Smooth muscle cell (in vitro differentiated cells): ENCODE results near the gene PHF3. TPM values are rescaled to one million over a fixed set of nuclear protein-coding genes. Genes with fewer than 3 reads are reported as not detected.
"Not testable (repeated sequence)": the region's sequence is repeated elsewhere in the genome, so short reads cannot be mapped to it uniquely, and the experiment has no call there.

ENCODE experiments used
- DNase-seq: peaks from one replicate; lab custom pipeline; 2025; ENCODE audit not compliant: unreplicated experiment; lab: John Stamatoyannopoulos, UW
- H2AFZ ChIP-seq: fragments of 200-600 bp; sonication (generic); 2 replicates; pipeline ENCODE4 v1.6.0; 2016; ENCODE audit warnings: antibody characterized with exemption, low read depth, mild to moderate bottlenecking
- H3F3A ChIP-seq: fragments of 200-600 bp; sonication (generic); 2 replicates; pipeline ENCODE4 v1.6.0; 2017; ENCODE audit warnings: antibody characterized with exemption, low read depth
- H3K27ac ChIP-seq: fragments of 200-600 bp; sonication (generic); 2 replicates; pipeline ENCODE4 v1.5.1; 2016; ENCODE audit warnings: low read depth, mild to moderate bottlenecking
- H3K27me3 ChIP-seq: fragments of 200-600 bp; sonication (generic); 2 replicates; pipeline ENCODE4 v1.6.1; 2016; ENCODE audit warnings: low read depth, mild to moderate bottlenecking
- H3K36me3 ChIP-seq: fragments of 200-600 bp; sonication (generic); 2 replicates; pipeline ENCODE4 v1.5.1; 2016; ENCODE audit warnings: low read depth
- H3K4me1 ChIP-seq: fragments of 200-600 bp; sonication (generic); 2 replicates; pipeline ENCODE4 v1.5.1; 2016; ENCODE audit warnings: low read depth
- H3K4me2 ChIP-seq: fragments of 200-600 bp; sonication (generic); 2 replicates; pipeline ENCODE4 v1.6.0; 2016; ENCODE audit warnings: mild to moderate bottlenecking
- H3K4me3 ChIP-seq: fragments of 200-600 bp; sonication (generic); 2 replicates; pipeline ENCODE4 v1.5.1; 2016; ENCODE audit warnings: mild to moderate bottlenecking
- H3K79me2 ChIP-seq: fragments of 200-600 bp; sonication (generic); 2 replicates; pipeline ENCODE4 v1.6.0; 2016; ENCODE audit warnings: low read depth, mild to moderate bottlenecking
- H3K9ac ChIP-seq: fragments of 200-600 bp; sonication (generic); 2 replicates; pipeline ENCODE4 v1.6.0; 2016; ENCODE audit warnings: low read depth
- H3K9me3 ChIP-seq: fragments of 200-600 bp; sonication (generic); replicated peaks from 2 replicates; pipeline ENCODE4 v1.5.1; 2016; ENCODE audit warnings: low read depth
- H4K20me1 ChIP-seq: fragments of 200-600 bp; sonication (generic); 2 replicates; pipeline ENCODE4 v1.6.0; 2016; ENCODE audit warnings: low read depth
- WGBS: methylation state at CpG from one replicate; pipeline ENCODE4 v1.1.7; 2016; ENCODE audit warnings: low lambda C conversion rate; 5-methylcytosine and 5-hydroxymethylcytosine counted together
- polyA plus RNA-seq: library from polyadenylated mRNA; unstranded; fragments of >200 nt; fragmentation: Nextera tagmentation; extraction: Ambion mirVana; gene quantifications from 2 replicates; pipeline ENCODE4 v1.2.1, GENCODE V29; 2016
- total RNA-seq: library from RNA; depleted of rRNA; stranded (reverse); fragments of >200 nt; gene quantifications from 2 replicates; pipeline ENCODE4 v1.2.3, GENCODE V29; 2014
- TF ChIP-seq, protein P1 (sequence below): fragments of 200-600 bp; sonication (generic); IDR thresholded peaks from 2 replicates; pipeline ENCODE4 v1.5.1; 2017; ENCODE audit warnings: borderline replicate concordance, mild to moderate bottlenecking, antibody characterized with exemption; ENCODE audit not compliant: insufficient read depth, poor library complexity, severe bottlenecking

The PHF3 gene
- total and polyA plus RNA-seq, 2 experiments from 2014 or later: 9.8 to 44.7 TPM

DNA sequence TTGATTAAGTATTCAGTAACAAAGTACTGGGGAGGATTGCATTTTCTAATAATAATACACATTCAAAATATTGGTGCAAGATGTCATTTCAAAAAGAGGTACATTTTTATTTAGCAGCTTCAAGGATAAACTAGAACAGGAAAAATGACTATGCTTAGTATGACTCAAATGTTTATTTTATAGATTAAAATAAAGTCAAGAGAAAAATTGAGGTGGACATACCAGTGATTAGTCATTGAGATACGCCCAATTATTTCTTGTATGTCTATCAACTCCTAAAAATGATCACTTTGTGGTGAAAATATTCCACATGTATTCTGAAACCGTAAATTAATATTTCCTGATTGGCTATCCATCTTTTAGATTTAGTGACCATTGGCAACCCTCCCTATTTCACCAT is 96.7 kb downstream of the PHF3 start:
- Histone ChIP-seq H3K27ac (no peak overlapping the region), H4K20me1 (no peaks in the 10 kb centered on the region), H3K4me2 (no peak overlapping the region), H3K4me3 (no peak overlapping the region), H3K9ac (no peak overlapping the region), H3K36me3 (no peaks in the 10 kb centered on the region), H2AFZ (no peak overlapping the region), H3K79me2 (no peaks in the 10 kb centered on the region), H3K9me3 (no peaks in the 10 kb centered on the region), H3K4me1 (no peaks in the 10 kb centered on the region), H3F3A (no peaks in the 10 kb centered on the region), H3K27me3 (no peaks in the 10 kb centered on the region)
- TF ChIP-seq, protein P1, sequence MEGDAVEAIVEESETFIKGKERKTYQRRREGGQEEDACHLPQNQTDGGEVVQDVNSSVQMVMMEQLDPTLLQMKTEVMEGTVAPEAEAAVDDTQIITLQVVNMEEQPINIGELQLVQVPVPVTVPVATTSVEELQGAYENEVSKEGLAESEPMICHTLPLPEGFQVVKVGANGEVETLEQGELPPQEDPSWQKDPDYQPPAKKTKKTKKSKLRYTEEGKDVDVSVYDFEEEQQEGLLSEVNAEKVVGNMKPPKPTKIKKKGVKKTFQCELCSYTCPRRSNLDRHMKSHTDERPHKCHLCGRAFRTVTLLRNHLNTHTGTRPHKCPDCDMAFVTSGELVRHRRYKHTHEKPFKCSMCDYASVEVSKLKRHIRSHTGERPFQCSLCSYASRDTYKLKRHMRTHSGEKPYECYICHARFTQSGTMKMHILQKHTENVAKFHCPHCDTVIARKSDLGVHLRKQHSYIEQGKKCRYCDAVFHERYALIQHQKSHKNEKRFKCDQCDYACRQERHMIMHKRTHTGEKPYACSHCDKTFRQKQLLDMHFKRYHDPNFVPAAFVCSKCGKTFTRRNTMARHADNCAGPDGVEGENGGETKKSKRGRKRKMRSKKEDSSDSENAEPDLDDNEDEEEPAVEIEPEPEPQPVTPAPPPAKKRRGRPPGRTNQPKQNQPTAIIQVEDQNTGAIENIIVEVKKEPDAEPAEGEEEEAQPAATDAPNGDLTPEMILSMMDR: no peak
- WGBS: 90% methylated on average over 2 of the region's 2 CpGs
- DNase-seq: no peak

DNA sequence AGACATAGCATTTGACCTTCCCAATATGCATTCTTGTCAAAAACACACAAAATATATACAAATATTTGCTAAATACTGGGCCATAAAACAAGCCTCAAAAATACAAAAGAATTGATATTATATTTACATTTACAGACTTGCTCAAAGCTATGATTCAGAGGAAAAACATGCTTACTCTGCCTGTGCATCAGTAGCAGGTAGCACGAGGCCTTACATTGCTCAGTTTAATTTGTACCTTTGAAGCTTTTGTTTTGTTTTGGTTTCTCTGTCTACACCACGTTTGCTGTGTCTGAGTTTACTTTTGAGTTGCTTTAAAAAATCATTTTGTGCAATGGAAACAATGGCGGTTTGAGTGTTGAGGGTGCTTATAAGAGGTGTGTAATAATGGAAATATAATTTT is 99.3 kb downstream of the PHF3 start:
- WGBS: 75% methylated on average over 3 of the region's 3 CpGs
- TF ChIP-seq, protein P1: no peak
- Histone ChIP-seq H3K36me3 (no peaks in the 10 kb centered on the region), H3K4me3 (no peak overlapping the region), H3K27me3 (no peaks in the 10 kb centered on the region), H3K27ac (no peak overlapping the region), H3K4me2 (no peak overlapping the region), H3K4me1 (no peaks in the 10 kb centered on the region), H3K9me3 (no peaks in the 10 kb centered on the region), H3K79me2 (no peaks in the 10 kb centered on the region), H3K9ac (no peak overlapping the region), H4K20me1 (no peaks in the 10 kb centered on the region), H2AFZ (no peak overlapping the region), H3F3A (no peaks in the 10 kb centered on the region)
- DNase-seq: no peak

DNA sequence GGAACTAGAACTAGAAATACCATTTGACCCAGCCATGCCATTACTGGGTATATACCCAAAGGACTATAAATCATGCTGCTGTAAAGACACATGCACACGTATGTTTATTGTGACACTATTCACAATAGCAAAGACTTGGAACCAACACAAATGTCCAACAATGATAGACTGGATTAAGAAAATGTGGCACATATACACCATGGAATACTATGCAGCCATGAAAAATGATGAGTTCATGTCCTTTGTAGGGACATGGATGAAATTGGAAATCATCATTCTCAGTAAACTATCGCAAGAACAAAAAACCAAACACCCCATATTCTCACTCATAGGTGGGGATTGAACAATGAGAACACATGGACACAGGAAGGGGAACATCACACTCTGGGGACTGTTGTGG is 102.6 kb downstream of the PHF3 start:
- H3K9ac ChIP-seq, H3K4me3 ChIP-seq, H3F3A ChIP-seq, H3K79me2 ChIP-seq, H3K36me3 ChIP-seq, H3K4me1 ChIP-seq, H3K27me3 ChIP-seq, H2AFZ ChIP-seq, H3K27ac ChIP-seq, H3K9me3 ChIP-seq, H4K20me1 ChIP-seq, DNase-seq, H3K4me2 ChIP-seq: not testable (repeated sequence)
- WGBS: 100% methylated on average over 1 of the region's 2 CpGs

DNA sequence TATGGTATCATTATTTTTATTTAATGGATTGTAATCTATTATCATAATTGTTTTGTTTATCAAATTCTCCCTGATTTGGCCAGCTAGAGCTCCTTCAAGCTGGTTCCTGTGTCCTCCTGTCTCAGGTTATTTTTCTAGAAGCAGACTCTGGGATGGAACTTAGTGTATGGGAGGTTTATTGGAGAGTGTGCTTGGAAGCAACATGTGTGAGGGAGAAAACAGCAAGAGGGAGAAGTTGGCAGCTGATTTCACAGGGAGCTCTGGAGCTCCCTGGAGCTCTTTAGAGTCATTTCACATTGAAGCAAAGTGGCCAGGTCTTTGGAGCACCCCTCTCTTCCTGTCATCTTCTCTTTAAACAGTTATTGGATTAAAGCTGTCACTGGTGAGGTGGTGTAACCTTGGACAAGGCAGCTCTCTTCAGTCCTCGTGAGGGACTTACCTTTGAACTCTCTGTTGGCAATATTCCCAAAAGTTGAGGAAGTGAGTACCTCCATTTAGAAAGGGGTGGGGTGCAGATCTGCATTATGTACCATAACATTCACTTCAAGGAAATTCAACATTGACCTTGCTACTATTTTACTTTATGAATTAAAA is 103.6 kb downstream of the PHF3 start:
- Histone ChIP-seq H3K36me3 (no peaks in the 10 kb centered on the region), H3F3A (no peaks in the 10 kb centered on the region), H2AFZ (no peak overlapping the region), H3K27me3 (no peaks in the 10 kb centered on the region), H3K27ac (no peak overlapping the region), H3K9ac (no peak overlapping the region), H4K20me1 (no peaks in the 10 kb centered on the region), H3K4me2 (no peak overlapping the region), H3K9me3 (no peaks in the 10 kb centered on the region), H3K4me1 (no peaks in the 10 kb centered on the region), H3K79me2 (no peaks in the 10 kb centered on the region), H3K4me3 (no peak overlapping the region)
- TF ChIP-seq, protein P1: no peak
- WGBS: 93% methylated on average over 1 of the region's 1 CpG
- DNase-seq: no peak
